DMS79 (cell line): ENCODE data around the gene KLHL14.
"Not testable (repeated sequence)": the region's sequence is repeated elsewhere in the genome, so short reads cannot be mapped to it uniquely, and the experiment has no call there.

Experiments used
- DNase-seq: peaks from one replicate; lab custom pipeline; 2025; lab: John Stamatoyannopoulos, UW

KLHL14 gene

GRCh38 chr18:32714571-32715148 lies 58.2 kb downstream of the KLHL14 start:
- peak; percentile 51 for DNase-seq

GRCh38 chr18:32712860-32713259 lies 60.0 kb downstream of the KLHL14 start:
- no peak for DNase-seq

- DNase-seq = no peak
These were observed 61.0 kb downstream of the KLHL14 start for GRCh38 chr18:32711862-32712261.

GRCh38 chr18:32707586-32707985 lies 65.2 kb downstream of the KLHL14 start:
- DNase-seq = no peak

GRCh38 chr18:32707147-32707546 lies 65.7 kb downstream of the KLHL14 start:
- DNase-seq = no peak

GRCh38 chr18:32701313-32701712 lies 71.5 kb downstream of the KLHL14 start:
- no peak for DNase-seq

DNA sequence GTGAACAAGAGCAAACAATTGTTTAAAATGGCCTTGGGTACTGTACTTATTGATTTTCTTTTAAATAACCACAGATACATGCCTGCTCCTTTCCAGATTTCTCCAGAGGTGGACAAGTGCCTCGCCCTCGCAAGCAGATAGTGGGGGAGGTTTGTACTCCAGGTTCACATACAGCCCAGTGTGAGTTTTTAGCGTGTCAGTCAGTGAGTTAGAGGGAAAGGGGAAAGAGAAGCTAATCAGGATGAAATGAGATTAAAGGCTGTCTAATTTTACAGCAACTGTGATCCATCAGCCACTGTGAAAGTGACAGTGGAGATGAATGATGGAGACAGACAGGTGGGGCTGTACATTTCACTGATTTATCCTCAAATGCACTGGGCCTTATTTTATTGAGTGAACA lies 74.7 kb downstream of the KLHL14 start:
- DNase-seq = no peak

- peak; percentile 60 for DNase-seq
These were observed 76.4 kb downstream of the KLHL14 start for GRCh38 chr18:32696376-32696775.

GRCh38 chr18:32695534-32695933 lies 77.3 kb downstream of the KLHL14 start:
- no peak for DNase-seq

DNA sequence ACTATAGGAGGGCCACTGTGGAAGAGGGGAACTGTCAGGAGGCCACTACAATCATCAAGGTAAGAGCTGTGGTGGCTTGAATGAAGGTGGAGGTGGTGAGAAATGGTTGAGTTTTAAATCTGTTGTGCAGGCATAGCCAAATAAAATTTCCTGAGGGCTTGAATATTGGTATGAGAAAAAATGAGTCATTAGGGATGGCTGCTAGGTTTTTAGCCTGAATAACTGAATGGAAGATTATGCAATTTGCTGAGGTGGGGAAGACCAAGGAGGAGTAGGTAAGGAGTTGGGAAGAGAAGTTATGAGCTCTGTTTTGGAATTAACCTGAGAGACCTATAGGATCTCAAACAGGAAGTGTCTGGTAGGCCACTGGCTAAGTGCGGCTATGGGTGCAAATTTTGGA lies 84.0 kb downstream of the KLHL14 start:
- DNase-seq = no peak

DNA sequence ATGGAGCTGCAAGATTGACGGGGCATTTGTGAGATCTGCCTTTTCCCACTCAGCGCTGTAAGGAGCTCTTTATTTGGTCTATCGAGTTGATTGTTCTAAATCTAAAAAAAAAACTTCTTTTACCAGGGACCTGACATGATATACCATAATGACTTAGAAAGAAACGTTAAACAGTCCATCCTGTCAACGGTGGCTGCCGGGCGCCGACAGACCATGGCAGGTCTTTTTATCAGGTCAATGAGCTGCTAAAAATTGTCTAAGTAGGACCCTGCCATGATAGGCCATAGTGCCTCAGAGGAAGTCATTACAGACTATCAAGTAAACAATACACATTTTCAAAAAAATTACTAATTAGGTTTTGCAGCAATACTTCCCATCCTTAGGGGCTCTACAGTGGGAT lies 87.9 kb downstream of the KLHL14 start:
- no peak for DNase-seq

DNA sequence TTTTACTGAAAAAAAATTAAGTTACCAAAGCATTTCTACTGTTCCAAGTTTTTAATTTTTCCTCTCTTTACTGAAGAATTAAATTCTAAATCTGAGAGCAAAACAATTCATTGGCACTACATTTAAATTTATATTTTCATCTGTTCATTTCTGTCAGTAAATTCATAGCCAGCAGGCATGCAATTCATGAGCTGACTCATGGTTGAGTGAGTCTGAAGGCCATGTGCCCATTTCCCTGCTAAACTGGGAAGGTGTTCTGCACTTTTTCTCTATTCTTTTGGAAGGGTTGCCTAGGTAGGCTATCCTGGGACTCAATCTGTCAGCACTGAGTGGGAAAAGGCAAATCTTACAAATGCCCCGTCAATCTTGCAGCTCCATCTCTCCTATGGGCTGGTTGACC lies 88.7 kb downstream of the KLHL14 start:
- no peak for DNase-seq

DNA sequence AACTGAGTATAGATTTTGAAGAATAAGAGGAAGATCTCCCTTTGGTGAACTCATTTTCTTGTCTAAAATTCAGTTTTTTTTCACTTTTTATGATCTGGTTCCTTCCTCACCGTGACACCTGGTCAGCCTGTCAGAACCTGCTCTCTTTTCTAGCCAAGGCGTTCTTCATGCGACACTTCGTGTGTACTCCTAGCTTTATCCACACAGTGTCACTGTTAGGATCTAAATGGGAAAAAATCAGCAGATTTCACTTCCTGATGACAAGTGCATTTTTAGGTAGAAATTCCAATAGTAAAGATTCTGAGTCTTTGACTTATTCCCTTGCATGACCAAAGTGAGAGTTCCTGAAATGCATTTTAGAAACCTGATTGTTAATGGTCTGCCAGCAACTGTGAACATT lies 89.8 kb downstream of the KLHL14 start:
- DNase-seq = no peak

GRCh38 chr18:32677578-32677977 lies 95.2 kb downstream of the KLHL14 start:
- DNase-seq = no peak

GRCh38 chr18:32674491-32674890 lies 98.3 kb downstream of the KLHL14 start:
- DNase-seq = no peak

GRCh38 chr18:32672398-32672797 lies 100.4 kb downstream of the KLHL14 start:
- DNase-seq = no peak

- no peak for DNase-seq
These were observed 102.1 kb downstream of the KLHL14 start for GRCh38 chr18:32670727-32671126.

- no peak for DNase-seq
These were observed 103.2 kb downstream of the KLHL14 start for GRCh38 chr18:32669549-32670165.

GRCh38 chr18:32668956-32669355 lies 103.9 kb downstream of the KLHL14 start:
- DNase-seq = no peak

GRCh38 chr18:32661486-32662299 lies 111.1 kb downstream of the KLHL14 start:
- no peak for DNase-seq

GRCh38 chr18:32654507-32654906 lies 118.3 kb downstream of the KLHL14 start:
- DNase-seq = not testable (repeated sequence)

DNA sequence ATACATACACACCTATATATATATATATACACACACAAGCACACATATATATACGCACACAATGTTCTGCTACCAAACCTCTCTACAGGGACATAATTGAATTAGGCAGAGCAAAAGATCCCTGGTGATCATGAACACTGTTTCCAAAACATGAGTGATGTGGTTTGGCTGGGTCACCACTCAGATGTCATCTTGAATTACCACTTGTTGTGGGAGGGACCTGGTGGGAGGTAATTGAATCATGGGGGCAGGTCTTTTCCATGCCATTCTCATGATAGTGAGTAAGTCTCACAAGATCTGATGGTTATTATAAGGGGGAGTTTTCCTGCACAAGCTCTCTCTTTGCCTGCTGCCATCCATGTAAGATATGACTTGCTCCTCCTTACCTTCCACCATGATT lies 135.2 kb downstream of the KLHL14 start:
- not testable (repeated sequence) for DNase-seq

GRCh38 chr18:32637226-32637625 lies 135.6 kb downstream of the KLHL14 start:
- no peak for DNase-seq
